B cell (primary cell): ENCODE data around the gene LMO7. TPM values are rescaled to one million over a fixed set of nuclear protein-coding genes. Genes with fewer than 3 reads are reported as not detected.

Source experiments
- ATAC-seq: fragments of 200-7000 bp; cut with Tn5 transposase; one replicate; pipeline ENCODE4 v1.10.0; 2021; ENCODE audit warnings: low read depth, mild to moderate bottlenecking, moderate number of reproducible peaks, moderate library complexity
- CTCF ChIA-PET: fragments of 350-600 bp; sonication (Branson Sonifier 250); formaldehyde crosslinking; loops from one replicate; lab custom pipeline; 2021; ENCODE audit warnings: antibody characterized with exemption, inconsistent platforms; lab: Charles Lee
- POLR2A ChIA-PET: fragments of 350-600 bp; sonication (Branson Sonifier 250); formaldehyde crosslinking; loops from one replicate; lab custom pipeline; 2021; ENCODE audit warnings: antibody characterized with exemption; lab: Charles Lee
- DNase-seq: peaks from one replicate; pipeline ENCODE4 v3.0.0; 2013
- H2AFZ ChIP-seq: 2 replicates; pipeline ENCODE4 v1.6.1; 2012; ENCODE audit warnings: mild to moderate bottlenecking, low read depth, low read length; ENCODE audit not compliant: insufficient read depth, poor library complexity, severe bottlenecking
- H3K27ac ChIP-seq, 2 donors: 1 replicate in 1 of 2; 2 replicates in 1 of 2; pipeline ENCODE4 v1.5.1; 2012 to 2013; ENCODE audit warnings: low read length in 2 of 2, mild to moderate bottlenecking in 2 of 2, moderate library complexity in 1 of 2
- H3K27me3 ChIP-seq, 4 experiments: fragments of 200-600 bp in 1 of 4; sonication (generic) in 1 of 4; replicated peaks in 1 of 4; 1 replicate in 2 of 4; 2 replicates in 2 of 4; pipeline versions ENCODE4 v1.6.1 to v1.7.0; 2013 to 2016; ENCODE audit warnings: low read length in 3 of 4, mild to moderate bottlenecking in 2 of 4, mixed read lengths in 1 of 4, moderate library complexity in 1 of 4; ENCODE audit not compliant: insufficient read depth in 4 of 4, control insufficient read depth in 3 of 4; ENCODE audit errors: control extremely low read depth in 1 of 4
- H3K36me3 ChIP-seq, 2 experiments: replicated peaks in 1 of 2; 1 replicate in 1 of 2; 2 replicates in 1 of 2; pipeline versions ENCODE4 v1.6.1 to v1.7.1; 2013; ENCODE audit warnings: low read length in 1 of 2; ENCODE audit not compliant: insufficient read depth in 2 of 2, control insufficient read depth in 1 of 2; ENCODE audit errors: control extremely low read depth in 1 of 2, extremely low read depth in 1 of 2
- H3K4me1 ChIP-seq, 2 donors: fragments of 200-600 bp in 1 of 2; sonication (generic) in 1 of 2; 1 replicate in 1 of 2; 2 replicates in 1 of 2; pipeline versions ENCODE4 v1.5.1 to v1.6.1; 2013 to 2017; ENCODE audit warnings: low read length in 2 of 2; ENCODE audit not compliant: control insufficient read depth in 2 of 2, insufficient read depth in 2 of 2
- H3K4me2 ChIP-seq: replicated peaks from 2 replicates; pipeline ENCODE3; 2012; ENCODE audit warnings: mild to moderate bottlenecking, low read depth, low read length; ENCODE audit not compliant: poor library complexity, severe bottlenecking
- H3K4me3 ChIP-seq, 5 experiments: fragments of 200-600 bp in 1 of 5; sonication (generic) in 1 of 5; 1 replicate in 3 of 5; 2 replicates in 2 of 5; pipeline versions ENCODE4 v1.5.1 to v1.7.0; 2011 to 2016; ENCODE audit warnings: low read length in 4 of 5, mild to moderate bottlenecking in 4 of 5, low read depth in 2 of 5, control low read depth in 1 of 5, moderate library complexity in 1 of 5; ENCODE audit not compliant: insufficient read depth in 1 of 5; ENCODE audit errors: control extremely low read depth in 1 of 5, extremely low read depth in 1 of 5
- H3K79me2 ChIP-seq: fragments of 200-600 bp; sonication (generic); one replicate; pipeline ENCODE4 v1.6.0; 2016; ENCODE audit warnings: low read length; ENCODE audit not compliant: control insufficient read depth, insufficient read depth
- H3K9ac ChIP-seq: fragments of 200-600 bp; sonication (generic); 2 replicates; pipeline ENCODE4 v1.6.1; 2017; ENCODE audit warnings: mild to moderate bottlenecking, low read length, moderate library complexity
- H3K9me3 ChIP-seq, 3 donors: one replicate each; pipeline versions ENCODE4 v1.6.1 to v1.7.1; 2013; ENCODE audit warnings: low read length in 2 of 3; ENCODE audit not compliant: control insufficient read depth in 2 of 3, insufficient read depth in 1 of 3; ENCODE audit errors: control extremely low read depth in 1 of 3
- H4K20me1 ChIP-seq: 2 replicates; pipeline ENCODE4 v1.6.0; 2012; ENCODE audit warnings: mild to moderate bottlenecking, low read length; ENCODE audit not compliant: insufficient read depth, control insufficient read depth, poor library complexity, severe bottlenecking
- H3K27ac Mint-ChIP-seq: one replicate; pipeline ENCODE4 v1.8.0; 2021; ENCODE audit warnings: mixed read lengths
- H3K27me3 Mint-ChIP-seq: one replicate; pipeline ENCODE4 v1.8.0; 2021; ENCODE audit warnings: mixed read lengths
- H3K4me1 Mint-ChIP-seq: one replicate; pipeline ENCODE4 v1.8.0; 2021; ENCODE audit warnings: mixed read lengths
- H3K4me3 Mint-ChIP-seq: one replicate; pipeline ENCODE4 v1.8.0; 2021; ENCODE audit warnings: mixed read lengths
- H3K9me3 Mint-ChIP-seq: one replicate; pipeline ENCODE4 v1.8.0; 2022; ENCODE audit warnings: mixed read lengths; ENCODE audit not compliant: insufficient read depth
- CTCF ChIP-seq: fragments of 200-600 bp; IDR thresholded peaks from one replicate; pipeline ENCODE4 v1.8.0; 2022; ENCODE audit warnings: antibody characterized with exemption, mild to moderate bottlenecking
- EZH2 ChIP-seq: IDR thresholded peaks from 2 replicates; pipeline ENCODE4 v1.6.1; 2012; ENCODE audit warnings: borderline replicate concordance, low read depth, mild to moderate bottlenecking, moderate library complexity, low read length; ENCODE audit not compliant: insufficient read depth, poor library complexity, severe bottlenecking
- WGBS: methylation state at CpG from one replicate; pipeline ENCODE4 v1.1.5; 2013; ENCODE audit warnings: missing lambda C conversion rate; ENCODE audit not compliant: insufficient coverage; 5-methylcytosine and 5-hydroxymethylcytosine counted together
- intact Hi-C: fragments of 100-400 bp; cut with micrococcal nuclease; formaldehyde crosslinking; loops from one replicate; pipeline ENCODE4 v1.10.0; 2022
- polyA plus RNA-seq: library from polyadenylated mRNA; depleted of rRNA; stranded (reverse); fragments of >200 nt; gene quantifications from 2 replicates; pipeline ENCODE4 v1.2.3, GENCODE V29; 2012
- total RNA-seq, 2 donors: library from RNA; stranded (reverse); fragments of 120-200 nt in 1 of 2; gene quantifications; 1 replicate in 1 of 2; 2 replicates in 1 of 2; pipeline versions ENCODE4 v1.2.3 to v1.2.4, GENCODE V29; 2013 to 2022

LMO7 gene
- total and polyA plus RNA-seq, 2 donors (not counting 1 experiment from before 2014, with no cell fraction given): 7.8 to 17.4 TPM

- H3K36me3 ChIP-seq: no peaks in the 10 kb centered on the region
- H3K4me1 Mint-ChIP-seq: no peaks in the 10 kb centered on the region
- no peaks in the 10 kb centered on the region for H3K27me3 ChIP-seq
- ChIA-PET CTCF (interaction anchor here (1.2 to 1.3 kb wide), 2 partner anchors 17 to 60 kb away, joined by 3 to 4 read pairs; no protein-coding TSS in a partner anchor), POLR2A (no interaction called here)
- no peak overlapping the region for H3K4me2 ChIP-seq
- no peak overlapping the region for H3K9ac ChIP-seq
- no peak overlapping the region for H2AFZ ChIP-seq
- no peak overlapping the region for H3K27ac Mint-ChIP-seq
- H3K4me3 ChIP-seq: no peak overlapping the region
- no peak overlapping the region for H3K4me3 Mint-ChIP-seq
- no peaks in the 10 kb centered on the region for H3K4me1 ChIP-seq
- TF ChIP-seq CTCF: no peak
- no peak for TF ChIP-seq EZH2
- DNase-seq (no peak), ATAC-seq (no peak)
- H3K9me3 ChIP-seq: no peaks in the 10 kb centered on the region
- intact Hi-C loops: no loop called here
- no peak overlapping the region for H3K27ac ChIP-seq
- no peaks in the 10 kb centered on the region for H3K27me3 Mint-ChIP-seq
- no peaks in the 10 kb centered on the region for H4K20me1 ChIP-seq
- H3K9me3 Mint-ChIP-seq: no peaks in the 10 kb centered on the region
- no peaks in the 10 kb centered on the region for H3K79me2 ChIP-seq
Measured at GRCh38 chr13:75610466-75610865, 25.7 kb upstream of the LMO7 start.

- TF ChIP-seq EZH2 (no peak), CTCF (no peak)
- Histone ChIP-seq H3K4me2 (no peak overlapping the region), H3K27me3 (no peaks in the 10 kb centered on the region), H3K36me3 (no peaks in the 10 kb centered on the region), H3K9me3 (no peaks in the 10 kb centered on the region), H3K4me3 (no peak overlapping the region), H3K79me2 (no peaks in the 10 kb centered on the region), H3K9ac (no peak overlapping the region), H3K4me1 (no peaks in the 10 kb centered on the region), H4K20me1 (no peaks in the 10 kb centered on the region), H3K27ac (no peak overlapping the region), H2AFZ (no peak overlapping the region)
- ATAC-seq (no peak), DNase-seq (no peak)
- no peaks in the 10 kb centered on the region for H3K9me3 Mint-ChIP-seq
- no peaks in the 10 kb centered on the region for H3K4me1 Mint-ChIP-seq
- ChIA-PET CTCF (no interaction called here), POLR2A (no interaction called here)
- WGBS: no CpG with 5 or more reads among the region's 2 CpGs
- no peak overlapping the region for H3K4me3 Mint-ChIP-seq
- intact Hi-C loops: no loop called here
- no peak overlapping the region for H3K27ac Mint-ChIP-seq
- no peaks in the 10 kb centered on the region for H3K27me3 Mint-ChIP-seq
Measured at GRCh38 chr13:75612354-75612753, 23.8 kb upstream of the LMO7 start.
